Bronchial epithelial cell (primary cell): ENCODE measurements around the gene THADA. TPM values are rescaled to one million over a fixed set of nuclear protein-coding genes. Genes with fewer than 3 reads are reported as not detected.

Source experiments
- DNase-seq: peaks from one replicate; pipeline ENCODE4 v3.0.0-alpha.2; 2010; ENCODE audit warnings: low read depth
- FAIRE-seq: peaks from 2 replicates; lab custom pipeline; 2011; peaks lifted over from hg19 to GRCh38; lab: Jason Lieb, UNC
- H3K27me3 ChIP-seq: 2 replicates; pipeline ENCODE4 v1.5.1; 2011; ENCODE audit warnings: low read length; ENCODE audit not compliant: control insufficient read depth, insufficient read depth
- H3K36me3 ChIP-seq: 2 replicates; pipeline ENCODE4 v1.5.1; 2011; ENCODE audit warnings: low read length; ENCODE audit not compliant: control insufficient read depth, insufficient read depth
- H3K4me3 ChIP-seq: 2 replicates; pipeline ENCODE4 v1.5.1; 2011; ENCODE audit warnings: mild to moderate bottlenecking, low read depth, low read length, control low read depth
- total RNA-seq: library from RNA; depleted of rRNA; stranded (reverse); fragments of >200 nt; gene quantifications from 2 replicates; pipeline ENCODE4 v1.2.1, GENCODE V29; 2014
- TF ChIP-seq, protein P1 (sequence below): IDR thresholded peaks from 2 replicates; pipeline ENCODE4 v1.5.1; 2011; ENCODE audit warnings: mild to moderate bottlenecking, moderate library complexity, low read length, control low read depth, inconsistent platforms; ENCODE audit not compliant: insufficient read depth, severe bottlenecking

The THADA gene
- total RNA-seq, 1 donor from 2014 or later, result 25.8 TPM

DNA sequence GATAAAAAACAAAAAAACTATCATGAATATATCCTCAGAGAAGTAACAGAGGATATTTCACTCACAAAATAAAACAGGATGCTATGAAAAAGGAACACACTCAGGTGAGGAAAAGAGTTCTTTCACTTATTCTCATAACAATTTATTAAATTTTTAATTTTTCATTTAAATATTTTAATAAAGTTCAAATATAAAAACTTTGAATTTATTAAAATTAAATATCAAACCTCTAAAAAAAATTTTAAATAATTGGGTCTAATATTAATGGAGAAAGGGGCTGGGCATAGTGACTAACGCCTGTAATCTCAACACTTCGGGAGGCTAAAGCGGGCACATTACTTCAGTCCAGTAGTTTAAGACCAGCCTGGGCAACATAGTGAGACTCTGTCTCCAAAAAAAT is 10.1 kb downstream of the THADA start:
- Histone ChIP-seq H3K4me3 (no peak overlapping the region), H3K27me3 (no peaks in the 10 kb centered on the region), H3K36me3 (peaks cover 6% of the 10 kb centered on the region)
- TF ChIP-seq, protein P1, sequence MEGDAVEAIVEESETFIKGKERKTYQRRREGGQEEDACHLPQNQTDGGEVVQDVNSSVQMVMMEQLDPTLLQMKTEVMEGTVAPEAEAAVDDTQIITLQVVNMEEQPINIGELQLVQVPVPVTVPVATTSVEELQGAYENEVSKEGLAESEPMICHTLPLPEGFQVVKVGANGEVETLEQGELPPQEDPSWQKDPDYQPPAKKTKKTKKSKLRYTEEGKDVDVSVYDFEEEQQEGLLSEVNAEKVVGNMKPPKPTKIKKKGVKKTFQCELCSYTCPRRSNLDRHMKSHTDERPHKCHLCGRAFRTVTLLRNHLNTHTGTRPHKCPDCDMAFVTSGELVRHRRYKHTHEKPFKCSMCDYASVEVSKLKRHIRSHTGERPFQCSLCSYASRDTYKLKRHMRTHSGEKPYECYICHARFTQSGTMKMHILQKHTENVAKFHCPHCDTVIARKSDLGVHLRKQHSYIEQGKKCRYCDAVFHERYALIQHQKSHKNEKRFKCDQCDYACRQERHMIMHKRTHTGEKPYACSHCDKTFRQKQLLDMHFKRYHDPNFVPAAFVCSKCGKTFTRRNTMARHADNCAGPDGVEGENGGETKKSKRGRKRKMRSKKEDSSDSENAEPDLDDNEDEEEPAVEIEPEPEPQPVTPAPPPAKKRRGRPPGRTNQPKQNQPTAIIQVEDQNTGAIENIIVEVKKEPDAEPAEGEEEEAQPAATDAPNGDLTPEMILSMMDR, result no peak
- FAIRE-seq, result no peak
- no peak for DNase-seq

DNA sequence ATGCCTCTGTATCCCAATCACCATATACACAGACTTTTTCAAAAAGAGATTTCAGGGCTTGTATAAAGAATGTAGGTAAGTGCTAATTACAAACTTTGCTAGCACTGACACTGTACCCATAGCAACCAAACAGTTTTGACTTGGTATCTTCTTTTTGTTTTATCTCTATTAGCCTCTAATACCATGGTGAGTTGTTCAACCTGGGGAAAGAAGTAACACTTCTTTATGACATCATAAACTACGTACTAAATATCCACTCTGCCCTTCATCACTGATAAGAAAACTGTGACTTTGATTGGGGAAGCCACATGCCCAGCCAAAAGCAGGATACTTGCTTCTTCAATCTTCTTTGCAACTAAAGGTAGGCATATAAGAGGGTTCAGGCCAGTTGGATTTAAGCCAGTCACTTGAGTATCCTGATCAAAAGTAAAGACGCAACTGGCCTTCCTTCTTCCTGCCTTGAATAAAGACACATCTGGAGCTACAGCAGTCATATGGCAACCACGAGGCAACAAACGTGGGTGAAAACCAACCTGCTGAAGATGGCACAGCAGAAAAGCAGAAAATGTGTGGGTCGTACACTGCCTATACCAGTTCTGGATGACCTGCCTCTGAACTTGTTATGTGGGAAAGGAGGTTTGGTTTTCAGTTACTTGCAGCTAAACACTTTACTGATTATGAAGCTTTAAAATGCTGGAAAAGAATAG is 16.4 kb downstream of the THADA start:
- DNase-seq, result no peak
- Histone ChIP-seq H3K4me3 (no peak overlapping the region), H3K36me3 (peaks cover 7% of the 10 kb centered on the region), H3K27me3 (no peaks in the 10 kb centered on the region)
- no peak for FAIRE-seq
- TF ChIP-seq, protein P1, result no peak

DNA sequence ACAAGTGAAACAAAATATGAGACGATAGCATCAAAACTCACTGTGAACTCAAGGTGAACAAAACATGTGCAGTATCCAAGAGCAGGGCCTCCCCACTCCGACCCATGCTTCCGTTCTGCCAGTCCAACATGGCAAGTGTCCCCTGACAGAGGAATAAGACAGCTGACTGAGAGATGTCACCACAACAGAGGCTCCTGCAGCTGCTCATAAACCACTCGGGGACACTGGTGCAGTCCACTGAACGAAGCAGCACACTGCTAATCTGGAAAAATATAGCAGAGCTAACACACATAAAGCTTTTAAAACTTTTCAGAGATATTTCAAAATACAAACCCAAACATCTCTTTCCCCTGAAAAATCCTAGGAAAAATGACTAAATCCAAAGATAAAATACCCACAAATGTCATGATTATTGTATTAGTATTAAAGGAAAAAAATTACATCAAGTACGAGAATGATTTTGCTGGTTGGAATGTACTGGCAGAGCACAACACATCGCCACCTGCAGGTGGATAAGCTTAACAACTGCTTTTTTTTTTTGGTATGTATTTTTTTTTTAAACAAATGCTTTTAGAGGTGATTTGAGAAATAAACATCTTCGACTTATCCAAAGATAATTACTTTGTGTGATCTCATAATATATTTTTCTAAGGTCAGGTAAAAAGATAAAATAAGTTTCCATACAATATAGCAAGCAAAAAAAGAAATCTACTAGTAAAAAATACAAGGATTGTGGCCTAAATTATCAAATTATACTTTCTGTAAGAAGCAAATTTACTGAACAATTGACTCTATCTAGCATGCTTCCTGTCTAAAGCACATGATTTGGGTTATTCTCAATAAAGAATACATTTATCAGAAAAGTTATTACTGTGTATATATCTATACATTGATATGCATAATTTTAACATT is 18.6 kb downstream of the THADA start:
- H3K27me3 ChIP-seq, result no peaks in the 10 kb centered on the region
- peak; percentile 66 for DNase-seq
- no peak for FAIRE-seq
- TF ChIP-seq, protein P1, result peak; percentile 50
- H3K4me3 ChIP-seq, result no peak overlapping the region
- H3K36me3 ChIP-seq, result peaks cover 5% of the 10 kb centered on the region

DNA sequence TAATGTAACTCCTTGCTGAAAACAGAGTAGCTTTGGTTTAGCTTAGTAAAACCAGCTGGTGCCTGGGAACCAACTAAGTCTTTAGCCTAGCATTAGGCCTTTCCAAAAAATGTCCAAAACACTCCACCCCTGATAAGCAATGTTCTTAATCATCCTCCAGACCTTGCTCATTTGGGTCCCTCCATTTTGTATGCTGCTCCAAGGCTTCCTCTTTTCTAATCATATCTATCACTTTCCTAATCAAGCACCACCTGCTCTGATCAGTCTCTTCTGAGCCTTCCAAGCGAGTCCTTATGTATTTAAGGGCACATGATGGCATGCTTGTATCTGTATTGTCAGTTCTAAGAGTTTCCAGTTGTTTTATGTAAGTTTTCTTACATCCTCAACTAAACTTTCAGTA is 23.6 kb downstream of the THADA start:
- H3K36me3 ChIP-seq, result peaks cover 8% of the 10 kb centered on the region
- TF ChIP-seq, protein P1, result no peak
- no peak for DNase-seq
- no peak overlapping the region for H3K4me3 ChIP-seq
- H3K27me3 ChIP-seq, result no peaks in the 10 kb centered on the region
- no peak for FAIRE-seq

DNA sequence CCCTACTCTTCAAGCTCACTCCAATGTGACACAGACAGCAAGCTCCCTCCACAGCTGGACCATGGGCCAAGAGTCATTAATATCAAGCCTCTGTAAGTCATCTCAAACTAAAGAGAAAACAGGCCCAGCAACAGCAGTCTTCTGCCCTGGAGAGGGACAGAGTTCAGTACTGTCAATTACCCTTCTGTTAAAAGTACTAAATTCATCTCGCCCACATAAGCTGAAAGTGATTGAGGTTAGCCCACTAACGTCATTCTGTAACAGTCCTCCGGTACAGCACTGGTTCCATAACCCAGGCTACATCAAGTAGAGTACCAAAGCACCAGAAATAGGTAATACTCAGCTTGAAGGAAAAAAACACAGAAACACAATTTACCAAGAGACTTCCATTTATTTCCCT is 25.9 kb downstream of the THADA start:
- Histone ChIP-seq H3K4me3 (no peak overlapping the region), H3K36me3 (peaks cover 5% of the 10 kb centered on the region), H3K27me3 (no peaks in the 10 kb centered on the region)
- TF ChIP-seq, protein P1, result no peak
- no peak for FAIRE-seq
- no peak for DNase-seq
